Thoracic aorta (tissue), 2 donors: ENCODE results near the gene WDR26. TPM values are rescaled to one million over a fixed set of nuclear protein-coding genes. Genes with fewer than 3 reads are reported as not detected.
A peak's percentile ranks its signal among the peaks of the same experiment; 100 is the strongest.

Experiments used
- ATAC-seq: fragments of 150-250 bp; one replicate; pipeline ENCODE4 v1.8.0; 2017; ENCODE audit warnings: low read depth; ENCODE audit not compliant: insufficient number of reproducible peaks, low FRiP score
- DNase-seq: peaks from one replicate; pipeline ENCODE4 v3.0.0-alpha.2; 2020; ENCODE audit warnings: low spot score
- H3K27ac ChIP-seq, 2 donors: fragments of 200-600 bp; sonication (generic); 1 replicate in 1 of 2; 2 replicates in 1 of 2; pipeline ENCODE4 v1.5.1; 2016; ENCODE audit warnings: mild to moderate bottlenecking in 2 of 2, moderate library complexity in 2 of 2
- H3K27me3 ChIP-seq: fragments of 200-600 bp; sonication (generic); replicated peaks from 2 replicates; pipeline ENCODE4 v1.6.0; 2016; ENCODE audit warnings: mild to moderate bottlenecking; ENCODE audit not compliant: insufficient read depth
- H3K36me3 ChIP-seq: fragments of 200-600 bp; sonication (generic); one replicate; pipeline ENCODE4 v1.5.1; 2016
- H3K4me1 ChIP-seq, 2 donors: fragments of 200-600 bp; sonication (generic); 1 replicate in 1 of 2; 2 replicates in 1 of 2; pipeline versions ENCODE4 v1.5.1 to v1.6.0; 2016; ENCODE audit warnings: low read depth in 2 of 2, mild to moderate bottlenecking in 1 of 2; ENCODE audit not compliant: control insufficient read depth in 1 of 2
- H3K4me3 ChIP-seq: fragments of 200-600 bp; sonication (generic); 2 replicates; pipeline ENCODE4 v1.5.1; 2016; ENCODE audit warnings: mild to moderate bottlenecking
- H3K9me3 ChIP-seq: fragments of 200-600 bp; sonication (generic); 2 replicates; pipeline ENCODE4 v1.5.1; 2016
- CTCF ChIP-seq: fragments of 200-600 bp; sonication (generic); IDR thresholded peaks from one replicate; pipeline ENCODE4 v1.5.1; 2019; ENCODE audit warnings: antibody characterized with exemption
- total RNA-seq, 2 donors: library from RNA; depleted of rRNA; stranded (reverse); fragments of >200 nt; gene quantifications; one replicate each; pipeline versions ENCODE4 v1.1.0 to v1.2.3, GENCODE V29; 2016

The WDR26 gene
- total RNA-seq, 2 donors from 2014 or later, result 71.5 to 85.9 TPM

- TF ChIP-seq CTCF, result no peak
- no peak for DNase-seq
- Histone ChIP-seq H3K36me3 (no peaks in the 10 kb centered on the region), H3K4me1 (peaks cover 21 to 35% of the 10 kb centered on the region in 2 donors), H3K27ac (peak overlapping the region; percentile 92 to 98), H3K27me3 (no peaks in the 10 kb centered on the region), H3K9me3 (no peaks in the 10 kb centered on the region), H3K4me3 (peak overlapping the region; percentile 95)
- no peak for ATAC-seq
Observed at GRCh38 chr1:224435318-224435763, 744 bp upstream of the WDR26 start.

DNA sequence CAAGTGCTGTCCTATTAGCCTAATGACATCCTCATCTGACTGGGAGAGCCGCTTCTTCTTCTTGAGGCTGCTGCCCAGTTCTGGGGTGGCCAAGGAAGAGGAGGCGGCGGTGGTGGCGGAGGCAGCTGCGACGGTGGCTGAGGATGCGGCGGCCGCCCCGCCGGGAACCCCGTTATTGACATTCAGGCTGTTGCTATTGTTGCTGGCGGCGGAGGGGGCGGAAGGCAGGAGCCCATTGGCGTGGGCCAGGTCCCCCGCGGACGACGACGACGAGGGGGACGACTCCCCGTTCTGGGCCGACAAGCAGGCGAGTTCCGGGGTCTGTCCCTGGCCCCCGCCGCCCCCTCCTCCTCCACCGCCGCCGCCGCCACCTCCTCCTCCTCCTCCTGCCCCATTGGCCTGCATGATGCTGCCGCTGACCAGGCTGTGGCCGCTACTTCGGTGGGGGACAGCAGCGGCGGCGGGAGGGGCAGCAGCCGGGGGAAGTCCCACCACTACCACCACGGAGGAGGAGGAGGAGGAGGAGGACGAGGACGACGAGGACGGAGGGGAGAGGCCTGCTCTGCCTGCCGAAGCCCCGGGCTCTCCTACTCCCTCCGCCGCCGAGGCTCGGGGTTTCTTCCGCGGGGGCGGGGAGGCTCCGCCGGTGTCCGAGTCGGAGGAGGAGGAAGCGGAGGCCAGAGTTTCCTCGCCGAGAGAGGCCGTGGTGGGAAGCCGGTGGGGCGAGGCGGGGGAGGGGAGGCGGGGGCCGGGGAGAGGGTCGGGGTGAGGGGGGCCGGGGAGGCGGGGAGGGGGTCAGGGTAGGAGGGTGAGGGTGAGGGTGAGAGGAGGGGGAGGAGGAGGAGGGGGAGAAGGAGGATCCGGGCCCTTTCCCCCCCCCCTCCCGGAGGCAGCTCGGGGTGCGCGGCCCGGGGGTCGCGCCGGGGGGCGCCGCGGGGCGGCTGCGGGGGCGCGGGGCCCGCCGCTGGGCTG lies 610 bp downstream of the WDR26 start:
- peak; percentile 11 for ATAC-seq
- no peaks in the 10 kb centered on the region for H3K36me3 ChIP-seq
- peak overlapping the region; percentile 95 to 98 for H3K27ac ChIP-seq
- H3K9me3 ChIP-seq, result no peaks in the 10 kb centered on the region
- peak overlapping the region; percentile 95 for H3K4me3 ChIP-seq
- no peak for DNase-seq
- peaks cover 33 to 48% of the 10 kb centered on the region in 2 donors for H3K4me1 ChIP-seq
- no peak for TF ChIP-seq CTCF
- no peaks in the 10 kb centered on the region for H3K27me3 ChIP-seq

GRCh38 chr1:224433041-224433691 lies 1.4 kb downstream of the WDR26 start:
- Histone ChIP-seq H3K27me3 (no peaks in the 10 kb centered on the region), H3K4me3 (peak overlapping the region; percentile 95), H3K27ac (peak overlapping the region; percentile 95 to 96), H3K4me1 (peaks cover 34 to 56% of the 10 kb centered on the region in 2 donors), H3K9me3 (no peaks in the 10 kb centered on the region), H3K36me3 (no peaks in the 10 kb centered on the region)
- DNase-seq (no peak), ATAC-seq (no peak)
- no peak for TF ChIP-seq CTCF

- Histone ChIP-seq H3K9me3 (no peaks in the 10 kb centered on the region), H3K36me3 (no peaks in the 10 kb centered on the region), H3K27me3 (no peaks in the 10 kb centered on the region), H3K4me1 (peaks cover 39 to 61% of the 10 kb centered on the region in 2 donors), H3K27ac (peak overlapping the region; percentile 95 to 96), H3K4me3 (peak overlapping the region; percentile 95)
- no peak for TF ChIP-seq CTCF
- DNase-seq (no peak), ATAC-seq (no peak)
Observed at GRCh38 chr1:224432672-224433040, 1.9 kb downstream of the WDR26 start.

GRCh38 chr1:224432146-224432545 lies 2.5 kb downstream of the WDR26 start:
- ATAC-seq, result no peak
- H3K4me3 ChIP-seq, result peak overlapping the region; percentile 95
- H3K4me1 ChIP-seq, result peaks cover 44 to 66% of the 10 kb centered on the region in 2 donors

More at GRCh38 chr1:224432146-224432545, 2.5 kb downstream of the WDR26 start:
- Histone ChIP-seq H3K27me3 (no peaks in the 10 kb centered on the region), H3K9me3 (no peaks in the 10 kb centered on the region), H3K36me3 (no peaks in the 10 kb centered on the region), H3K27ac (peak overlapping the region; percentile 95 to 96)
- DNase-seq, result no peak
- no peak for TF ChIP-seq CTCF
